ENCODE data around the gene SYT8.

GRCh38 chr11:1879342-1879940 is 44.7 kb downstream of the SYT8 start:
- TF ChIP-seq CTCF (conservative IDR thresholded peaks at IDR 0.05; ENCODE audit: low read length) (no peak), EZH2phosphoT487 (IDR thresholded peaks at IDR 0.05; ENCODE audit: borderline replicate concordance, low read depth, low read length) (no peak)
